Choroid plexus epithelial cell (primary cell): Measurements from ENCODE around the gene ELOB.

Source experiments
- DNase-seq: peaks from one replicate; pipeline ENCODE4 v3.0.0-alpha.2; 2010; ENCODE audit warnings: low read depth
- H3K4me3 ChIP-seq: 2 replicates; pipeline ENCODE4 v1.5.1; 2011; ENCODE audit warnings: low read depth, mild to moderate bottlenecking, control low read depth, low read length, moderate library complexity
- CTCF ChIP-seq: conservative IDR thresholded peaks from 2 replicates; pipeline ENCODE4 v1.5.1; 2011; ENCODE audit warnings: low read depth, mild to moderate bottlenecking, control low read depth, inconsistent platforms, low read length, moderate library complexity

Gene ELOB

DNA sequence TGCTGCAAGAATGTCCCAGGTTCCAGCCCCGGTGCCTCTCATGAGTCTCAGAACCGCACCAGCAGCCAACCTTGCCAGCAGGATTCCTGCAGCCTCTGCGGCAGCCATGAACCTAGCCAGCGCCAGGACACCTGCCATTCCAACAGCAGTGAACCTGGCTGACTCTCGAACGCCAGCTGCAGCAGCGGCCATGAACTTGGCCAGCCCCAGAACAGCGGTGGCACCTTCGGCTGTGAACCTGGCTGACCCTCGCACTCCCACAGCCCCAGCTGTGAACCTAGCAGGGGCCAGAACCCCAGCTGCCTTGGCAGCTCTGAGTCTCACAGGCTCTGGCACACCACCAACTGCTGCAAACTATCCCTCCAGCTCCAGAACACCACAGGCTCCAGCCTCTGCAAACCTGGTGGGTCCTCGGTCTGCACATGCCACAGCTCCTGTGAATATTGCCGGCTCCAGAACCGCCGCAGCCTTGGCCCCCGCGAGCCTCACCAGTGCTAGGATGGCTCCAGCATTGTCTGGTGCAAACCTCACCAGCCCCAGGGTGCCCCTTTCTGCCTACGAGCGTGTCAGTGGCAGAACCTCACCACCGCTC, 9.8 kb downstream of the ELOB start:
- no peak for DNase-seq
- H3K4me3 ChIP-seq: no peak overlapping the region
- TF ChIP-seq CTCF: no peak

GRCh38 chr16:2766430-2767139, 10.5 kb downstream of the ELOB start:
- no peak for DNase-seq
- H3K4me3 ChIP-seq: no peak overlapping the region
- no peak for TF ChIP-seq CTCF

- no peak overlapping the region for H3K4me3 ChIP-seq
- no peak for DNase-seq
- TF ChIP-seq CTCF: no peak
Measured at GRCh38 chr16:2765462-2766404, 11.3 kb downstream of the ELOB start.

DNA sequence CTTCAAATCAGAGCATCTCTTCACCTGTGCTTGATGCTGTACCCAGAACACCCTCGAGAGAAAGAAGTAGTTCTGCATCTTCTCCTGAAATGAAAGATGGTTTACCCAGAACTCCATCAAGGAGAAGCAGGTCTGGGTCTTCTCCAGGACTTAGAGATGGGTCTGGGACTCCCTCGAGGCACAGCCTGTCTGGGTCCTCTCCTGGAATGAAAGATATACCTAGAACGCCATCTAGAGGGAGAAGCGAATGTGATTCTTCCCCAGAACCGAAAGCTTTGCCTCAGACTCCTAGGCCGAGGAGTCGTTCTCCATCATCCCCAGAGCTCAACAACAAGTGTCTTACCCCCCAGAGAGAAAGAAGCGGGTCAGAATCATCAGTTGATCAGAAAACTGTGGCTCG, 12.4 kb downstream of the ELOB start:
- no peak overlapping the region for H3K4me3 ChIP-seq
- DNase-seq: no peak
- peak; percentile 22 for TF ChIP-seq CTCF

DNA sequence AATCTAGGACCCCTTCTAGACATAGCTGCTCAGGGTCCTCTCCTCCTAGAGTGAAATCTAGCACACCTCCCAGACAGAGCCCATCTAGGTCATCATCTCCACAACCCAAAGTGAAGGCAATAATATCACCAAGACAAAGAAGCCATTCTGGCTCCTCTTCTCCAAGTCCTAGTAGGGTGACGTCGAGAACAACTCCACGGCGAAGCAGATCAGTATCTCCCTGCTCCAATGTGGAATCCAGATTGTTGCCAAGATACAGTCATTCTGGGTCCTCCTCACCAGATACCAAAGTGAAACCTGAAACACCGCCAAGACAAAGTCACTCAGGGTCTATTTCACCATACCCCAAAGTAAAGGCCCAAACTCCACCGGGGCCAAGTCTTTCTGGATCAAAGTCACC, 13.9 kb downstream of the ELOB start:
- H3K4me3 ChIP-seq: no peak overlapping the region
- TF ChIP-seq CTCF: no peak
- no peak for DNase-seq

GRCh38 chr16:2762711-2763110, 14.4 kb downstream of the ELOB start:
- DNase-seq: no peak
- no peak overlapping the region for H3K4me3 ChIP-seq
- TF ChIP-seq CTCF: no peak
